Endothelial cell of umbilical vein (primary cell): ENCODE results near the gene FMN2. TPM values are rescaled to one million over a fixed set of nuclear protein-coding genes. Genes with fewer than 3 reads are reported as not detected.

ENCODE experiments used
- BruUV-seq: library from RNA; stranded (reverse); fragments of 400-500 nt; replicated peaks from 2 replicates; lab custom pipeline; 2021; lab: Mats Ljungman, UMichigan
- CTCF ChIA-PET: fragments of 300-600, 350-600 bp; sonication (Branson Sonifier 250); formaldehyde crosslinking; loops from one replicate; lab custom pipeline; 2021; ENCODE audit warnings: antibody characterized with exemption, inconsistent platforms; lab: Charles Lee
- POLR2A ChIA-PET: fragments of 300-600, 350-600 bp; sonication (Branson Sonifier 250); formaldehyde crosslinking; loops from one replicate; lab custom pipeline; 2021; ENCODE audit warnings: antibody characterized with exemption, inconsistent platforms; lab: Charles Lee
- DNase-seq: peaks from one replicate; pipeline ENCODE4 v3.0.0-alpha.2; 2011; ENCODE audit warnings: low read depth, low spot score
- FAIRE-seq: peaks from 2 replicates; lab custom pipeline; 2011; peaks lifted over from hg19 to GRCh38; lab: Jason Lieb, UNC
- H2AFZ ChIP-seq: 2 replicates; pipeline ENCODE4 v1.6.0; 2012; ENCODE audit warnings: low read depth, low read length, control low read depth, inconsistent platforms
- H3K27ac ChIP-seq: 2 replicates; pipeline ENCODE4 v1.5.1; 2011; ENCODE audit warnings: low read depth, mild to moderate bottlenecking, control low read depth, low read length, moderate library complexity; ENCODE audit not compliant: insufficient read depth
- H3K27me3 ChIP-seq, 2 experiments: 2 replicates each; pipeline versions ENCODE4 v1.6.0 to v1.6.1; 2011; ENCODE audit warnings: low read length in 2 of 2, mixed read lengths in 1 of 2; ENCODE audit not compliant: control insufficient read depth in 2 of 2, insufficient read depth in 2 of 2
- H3K36me3 ChIP-seq, 2 experiments: 2 replicates in 1 of 2; 3 replicates in 1 of 2; pipeline ENCODE4 v1.5.1; 2011; ENCODE audit warnings: low read length in 2 of 2, mild to moderate bottlenecking in 1 of 2, moderate library complexity in 1 of 2; ENCODE audit not compliant: control insufficient read depth in 2 of 2, insufficient read depth in 2 of 2; ENCODE audit errors: extremely low read depth in 1 of 2
- H3K4me1 ChIP-seq: 3 replicates; pipeline ENCODE4 v1.5.1; 2011; ENCODE audit warnings: mild to moderate bottlenecking, low read length; ENCODE audit not compliant: control insufficient read depth, insufficient read depth; ENCODE audit errors: extremely low read depth
- H3K4me2 ChIP-seq: 2 replicates; pipeline ENCODE4 v1.6.1; 2011; ENCODE audit warnings: low read length, control low read depth, mixed read lengths; ENCODE audit not compliant: insufficient read depth
- H3K4me3 ChIP-seq, 3 experiments: fragments of 200-600 bp in 1 of 3; sonication (generic), shearing (Covaris generic) in 1 of 3; replicated peaks in 1 of 3; 2 replicates each; pipeline ENCODE4 v1.5.1; 2011 to 2016; ENCODE audit warnings: control low read depth in 3 of 3, low read length in 3 of 3, mild to moderate bottlenecking in 2 of 3, inconsistent platforms in 1 of 3, low read depth in 1 of 3, moderate library complexity in 1 of 3; ENCODE audit not compliant: insufficient read depth in 1 of 3
- H3K79me2 ChIP-seq: 2 replicates; pipeline ENCODE4 v1.6.0; 2012; ENCODE audit warnings: low read length, inconsistent platforms; ENCODE audit not compliant: control insufficient read depth, insufficient read depth
- H3K9ac ChIP-seq: replicated peaks from 2 replicates; pipeline ENCODE3; 2011; ENCODE audit warnings: low read length, control low read depth; ENCODE audit not compliant: insufficient read depth; ENCODE audit errors: extremely low read depth
- H3K9me1 ChIP-seq: replicated peaks from 3 replicates; pipeline ENCODE4 v1.6.0; 2011; ENCODE audit warnings: mild to moderate bottlenecking, low read length; ENCODE audit not compliant: control insufficient read depth, insufficient read depth; ENCODE audit errors: extremely low read depth
- H3K9me3 ChIP-seq: replicated peaks from 2 replicates; pipeline ENCODE4 v1.5.1; 2012; ENCODE audit warnings: low read length, inconsistent platforms; ENCODE audit not compliant: control insufficient read depth, insufficient read depth
- H4K20me1 ChIP-seq: replicated peaks from 2 replicates; pipeline ENCODE3; 2011; ENCODE audit warnings: mild to moderate bottlenecking, low read length; ENCODE audit not compliant: control insufficient read depth, insufficient read depth; ENCODE audit errors: extremely low read depth
- CTCF ChIP-seq, 2 donors: IDR thresholded peaks; 1 replicate in 1 of 2; 2 replicates in 1 of 2; pipeline ENCODE4 v1.5.1; 2011; ENCODE audit warnings: low read length in 2 of 2, mild to moderate bottlenecking in 2 of 2, moderate library complexity in 2 of 2, control low read depth in 1 of 2, inconsistent platforms in 1 of 2, low read depth in 1 of 2; ENCODE audit not compliant: insufficient read depth in 1 of 2; ENCODE audit errors: extremely low read depth in 1 of 2
- EZH2 ChIP-seq: IDR thresholded peaks from 2 replicates; pipeline ENCODE4 v1.6.1; 2012; ENCODE audit warnings: borderline replicate concordance, low read depth, mild to moderate bottlenecking, moderate library complexity, low read length, inconsistent platforms; ENCODE audit not compliant: severe bottlenecking
- FOS ChIP-seq: IDR thresholded peaks from 2 replicates; pipeline ENCODE4 v1.6.1; 2011; ENCODE audit warnings: mild to moderate bottlenecking, low read length, moderate library complexity, borderline replicate concordance; ENCODE audit not compliant: insufficient read depth
- GATA2 ChIP-seq: IDR thresholded peaks from 2 replicates; pipeline ENCODE4 v1.7.0; 2011; ENCODE audit warnings: low read depth, mild to moderate bottlenecking, moderate library complexity, mixed read lengths, low read length; ENCODE audit not compliant: insufficient read length, insufficient read depth
- JUN ChIP-seq: IDR thresholded peaks from 2 replicates; pipeline ENCODE4 v1.6.1; 2011; ENCODE audit warnings: borderline replicate concordance, low read depth; ENCODE audit not compliant: insufficient read length, insufficient read depth
- MAX ChIP-seq: IDR thresholded peaks from 2 replicates; pipeline ENCODE4 v1.6.1; 2011; ENCODE audit not compliant: insufficient read depth, insufficient read length
- MYC ChIP-seq: IDR thresholded peaks from one replicate; pipeline ENCODE4 v1.6.1; 2011; ENCODE audit warnings: mild to moderate bottlenecking, low read depth, low read length
- POLR2A ChIP-seq: IDR thresholded peaks from 2 replicates; pipeline ENCODE4 v1.6.1; 2012; ENCODE audit warnings: low read depth, mild to moderate bottlenecking, control low read depth, low read length
- POLR2AphosphoS5 ChIP-seq: IDR thresholded peaks from 2 replicates; pipeline ENCODE4 v1.6.1; 2012; ENCODE audit warnings: low read depth, mild to moderate bottlenecking, control low read depth, low read length, moderate library complexity; ENCODE audit not compliant: insufficient read depth
- dilution Hi-C: fragments of 300-500 bp; cut with MboI; formaldehyde crosslinking; loops from one replicate; pipeline ENCODE4 v1.15.0; 2019; ENCODE audit warnings: low sequenced_read_pairs; ENCODE audit not compliant: extremely low pct_ligation_motif_present
- intact Hi-C: fragments of 100-400 bp; cut with micrococcal nuclease; formaldehyde crosslinking; loops from one replicate; pipeline ENCODE4 v1.10.0; 2022
- polyA plus RNA-seq, 4 experiments: library from polyadenylated mRNA; depleted of rRNA in 3 of 4; stranded (reverse) in 3 of 4; unstranded in 1 of 4; fragments of >200 nt; gene quantifications; 2 replicates each; pipeline versions ENCODE4 v1.2.1 to v1.2.3, GENCODE V29; 2011 to 2012; ENCODE audit warnings: missing spikeins in 1 of 4
- total RNA-seq: library from RNA; stranded (reverse); gene quantifications from 2 replicates; pipeline ENCODE4 v1.2.3, GENCODE V29; 2021

Gene FMN2
- total and polyA plus RNA-seq, 2 donors (not counting 3 experiments of a cell fraction or from before 2014, with no cell fraction given), result not detected

- H4K20me1 ChIP-seq, result no peaks in the 10 kb centered on the region
- H3K4me3 ChIP-seq, result no peak overlapping the region
- TF ChIP-seq POLR2A (no peak), GATA2 (no peak), CTCF (IDR thresholded peaks at IDR 0.05; ENCODE audit: extremely low read depth in 1 of 2, insufficient read depth in 1 of 2, low read depth in 1 of 2, low read length in 2 of 2) (no peak), MAX (no peak), JUN (no peak), FOS (no peak), POLR2AphosphoS5 (no peak), MYC (no peak), EZH2 (no peak)
- H2AFZ ChIP-seq, result no peak overlapping the region
- H3K79me2 ChIP-seq, result no peaks in the 10 kb centered on the region
- H3K9ac ChIP-seq, result no peak overlapping the region
- POLR2A ChIA-PET, result no interaction called here
- BruUV-seq, result no TSS peak
- DNase-seq, result no peak
- CTCF ChIA-PET, result no interaction called here
- H3K9me1 ChIP-seq, result no peaks in the 10 kb centered on the region
- FAIRE-seq, result no peak
- peaks cover 2% of the 10 kb centered on the region for H3K9me3 ChIP-seq
- H3K27ac ChIP-seq, result no peak overlapping the region
- no peaks in the 10 kb centered on the region for H3K36me3 ChIP-seq
- no peaks in the 10 kb centered on the region for H3K27me3 ChIP-seq
- dilution Hi-C loops (no loop called here), intact Hi-C loops (no loop called here)
- H3K4me2 ChIP-seq, result no peak overlapping the region
- H3K4me1 ChIP-seq, result no peaks in the 10 kb centered on the region
These were observed 426.2 kb downstream of the FMN2 start for GRCh38 chr1:240517891-240518290.
